BLaER1 treated with 17β-estradiol and CSF1 and Interleukin-3, amounts not matched to agents 10 nM and 100 nM (cell line): ENCODE measurements around the gene BRD1.

Experiments used
- H3K27ac ChIP-seq, 11 experiments: shearing (Covaris generic); formaldehyde crosslinking; 2 replicates each; pipeline ENCODE4 v1.8.1; 2022
- H3K27me3 ChIP-seq, 11 experiments: shearing (Covaris generic); formaldehyde crosslinking; 2 replicates each; pipeline ENCODE4 v1.8.1; 2022
- H3K36me3 ChIP-seq, 11 experiments: shearing (Covaris generic); formaldehyde crosslinking; 2 replicates each; pipeline ENCODE4 v1.8.1; 2022
- H3K4me1 ChIP-seq, 10 experiments: shearing (Covaris generic); formaldehyde crosslinking; 2 replicates each; pipeline ENCODE4 v1.8.1; 2022
- H3K4me2 ChIP-seq, 11 experiments: shearing (Covaris generic); formaldehyde crosslinking; 2 replicates each; pipeline ENCODE4 v1.8.1; 2022
- H3K4me3 ChIP-seq, 10 experiments: shearing (Covaris generic); formaldehyde crosslinking; 2 replicates each; pipeline ENCODE4 v1.8.1; 2022
- H3K9ac ChIP-seq, 11 experiments: shearing (Covaris generic); formaldehyde crosslinking; 2 replicates each; pipeline ENCODE4 v1.8.1; 2022
- H3K9me3 ChIP-seq, 11 experiments: shearing (Covaris generic); formaldehyde crosslinking; replicated peaks in 1 of 11; 2 replicates each; pipeline ENCODE4 v1.8.1; 2022
- H4K20me1 ChIP-seq, 11 experiments: shearing (Covaris generic); formaldehyde crosslinking; 2 replicates each; pipeline ENCODE4 v1.8.1; 2022
- Cebpa-rat ChIP-seq, 11 experiments: shearing (Covaris generic); IDR thresholded peaks; 2 replicates each; pipeline ENCODE4 v1.8.1; 2022

The BRD1 gene

GRCh38 chr22:49850021-49850911, 22.6 kb upstream of the BRD1 start:
- Histone ChIP-seq H4K20me1 (peaks cover 5 to 41% (median 12%) of the 10 kb centered on the region in 11 experiments; a peak in 21 of 22 replicates), H3K9me3 (no peaks in the 10 kb centered on the region; a peak in 1 of 22 replicates), H3K9ac (peak overlapping the region in 4 of 11 experiments; percentile 62 to 74 (median 68); a peak in 6 of 22 replicates), H3K4me2 (peak overlapping the region; percentile 88 to 99 (median 97)), H3K27ac (no peak overlapping the region), H3K36me3 (no peaks in the 10 kb centered on the region; a peak in 1 of 22 replicates), H3K27me3 (peaks cover 46 to 75% (median 68%) of the 10 kb centered on the region in 11 experiments), H3K4me1 (peaks cover 15 to 49% (median 41%) of the 10 kb centered on the region in 10 experiments), H3K4me3 (peak overlapping the region; percentile 61 to 77 (median 66); a peak in 19 of 20 replicates)
- TF ChIP-seq Cebpa-rat (IDR thresholded peaks at IDR 0.05): no peak

- Histone ChIP-seq H3K4me3 (peak overlapping the region; percentile 61 to 77 (median 66)), H4K20me1 (peaks cover 0 to 32% (median 4%) of the 10 kb centered on the region in 11 experiments; a peak in 11 of 22 replicates), H3K4me2 (peak overlapping the region; percentile 88 to 99 (median 97)), H3K36me3 (no peaks in the 10 kb centered on the region), H3K9me3 (no peaks in the 10 kb centered on the region; a peak in 1 of 22 replicates), H3K27ac (peak overlapping the region in 1 of 11 experiments; percentile 40; a peak in 1 of 22 replicates), H3K27me3 (peaks cover 46 to 83% (median 76%) of the 10 kb centered on the region in 11 experiments), H3K9ac (peak overlapping the region; percentile 43 to 81 (median 64); a peak in 21 of 22 replicates), H3K4me1 (peaks cover 10 to 44% (median 36%) of the 10 kb centered on the region in 10 experiments; a peak in 19 of 20 replicates)
- no peak for TF ChIP-seq Cebpa-rat (IDR thresholded peaks at IDR 0.05)
Measured at GRCh38 chr22:49849161-49850020, 21.7 kb upstream of the BRD1 start.

- TF ChIP-seq Cebpa-rat (IDR thresholded peaks at IDR 0.05): no peak
- no peaks in the 10 kb centered on the region for H3K36me3 ChIP-seq
- peaks cover 0 to 29% (median 0%) of the 10 kb centered on the region in 11 experiments; a peak in 5 of 22 replicates for H4K20me1 ChIP-seq
- H3K4me1 ChIP-seq: peaks cover 10 to 44% (median 36%) of the 10 kb centered on the region in 10 experiments; a peak in 19 of 20 replicates
- H3K27ac ChIP-seq: peak overlapping the region in 1 of 11 experiments; percentile 40; a peak in 1 of 22 replicates
- H3K4me2 ChIP-seq: peak overlapping the region; percentile 88 to 99 (median 97)
- H3K27me3 ChIP-seq: peaks cover 46 to 84% (median 76%) of the 10 kb centered on the region in 11 experiments
- peak overlapping the region; percentile 61 to 77 (median 66) for H3K4me3 ChIP-seq
- H3K9ac ChIP-seq: peak overlapping the region; percentile 43 to 81 (median 64); a peak in 17 of 22 replicates
- no peaks in the 10 kb centered on the region; a peak in 1 of 22 replicates for H3K9me3 ChIP-seq
Measured at GRCh38 chr22:49848690-49849160, 21.1 kb upstream of the BRD1 start.

- TF ChIP-seq Cebpa-rat (IDR thresholded peaks at IDR 0.05): no peak
- Histone ChIP-seq H3K27ac (peak overlapping the region in 1 of 11 experiments; percentile 26; a peak in 1 of 22 replicates), H3K9ac (peak overlapping the region in 6 of 11 experiments; percentile 27 to 81 (median 68); a peak in 12 of 22 replicates), H3K36me3 (no peaks in the 10 kb centered on the region), H3K27me3 (peaks cover 46 to 84% (median 76%) of the 10 kb centered on the region in 11 experiments), H3K4me3 (peak overlapping the region; percentile 61 to 77 (median 66); a peak in 19 of 20 replicates), H3K9me3 (no peaks in the 10 kb centered on the region; a peak in 1 of 22 replicates), H3K4me2 (peak overlapping the region; percentile 88 to 99 (median 97)), H3K4me1 (peaks cover 10 to 44% (median 35%) of the 10 kb centered on the region in 10 experiments; a peak in 19 of 20 replicates), H4K20me1 (peaks cover 0 to 29% (median 0%) of the 10 kb centered on the region in 11 experiments; a peak in 5 of 22 replicates)
Measured at GRCh38 chr22:49847751-49848689, 20.3 kb upstream of the BRD1 start.

- Histone ChIP-seq H3K27me3 (peaks cover 40 to 70% (median 62%) of the 10 kb centered on the region in 11 experiments), H3K9ac (no peak overlapping the region), H4K20me1 (peaks cover 0 to 29% (median 0%) of the 10 kb centered on the region in 11 experiments; a peak in 5 of 22 replicates), H3K9me3 (no peaks in the 10 kb centered on the region; a peak in 1 of 22 replicates), H3K36me3 (no peaks in the 10 kb centered on the region), H3K4me2 (no peak overlapping the region), H3K27ac (no peak overlapping the region), H3K4me1 (peaks cover 3 to 25% (median 19%) of the 10 kb centered on the region in 10 experiments; a peak in 17 of 20 replicates), H3K4me3 (no peak overlapping the region)
- no peak for TF ChIP-seq Cebpa-rat (IDR thresholded peaks at IDR 0.05)
Measured at GRCh38 chr22:49845666-49846459, 18.2 kb upstream of the BRD1 start.

- peaks cover 3 to 20% (median 16%) of the 10 kb centered on the region in 10 experiments; a peak in 17 of 20 replicates for H3K4me1 ChIP-seq
- H3K4me3 ChIP-seq: no peak overlapping the region
- no peak for TF ChIP-seq Cebpa-rat (IDR thresholded peaks at IDR 0.05)
- H4K20me1 ChIP-seq: peaks cover 0 to 25% (median 0%) of the 10 kb centered on the region in 11 experiments; a peak in 5 of 22 replicates
- no peaks in the 10 kb centered on the region; a peak in 1 of 22 replicates for H3K9me3 ChIP-seq
- no peak overlapping the region for H3K27ac ChIP-seq
- H3K9ac ChIP-seq: no peak overlapping the region
- H3K36me3 ChIP-seq: no peaks in the 10 kb centered on the region
- peaks cover 33 to 64% (median 55%) of the 10 kb centered on the region in 11 experiments for H3K27me3 ChIP-seq
- H3K4me2 ChIP-seq: no peak overlapping the region
Measured at GRCh38 chr22:49845241-49845640, 17.6 kb upstream of the BRD1 start.
